GM12892 (cell line): ENCODE results near the gene BAIAP2.

Experiments
- DNase-seq: peaks from one replicate; pipeline ENCODE4 v3.0.0; 2011; ENCODE audit not compliant: insufficient read length
- FAIRE-seq: peaks from 2 replicates; lab custom pipeline; 2011; peaks lifted over from hg19 to GRCh38; lab: Jason Lieb, UNC
- POLR2A ChIP-seq: IDR thresholded peaks from 2 replicates; pipeline ENCODE4 v1.6.1; 2011; ENCODE audit warnings: low read depth, low read length, control low read depth
- POLR2AphosphoS5 ChIP-seq: IDR thresholded peaks from 2 replicates; pipeline ENCODE4 v1.6.1; 2011; ENCODE audit warnings: low read depth, low read length, control low read depth
- TAF1 ChIP-seq: IDR thresholded peaks from 2 replicates; pipeline ENCODE4 v1.6.1; 2011; ENCODE audit warnings: low read depth, mild to moderate bottlenecking, control low read depth, low read length, borderline replicate concordance

BAIAP2 gene

GRCh38 chr17:81161536-81161935 is 126.6 kb downstream of the BAIAP2 start:
- DNase-seq (no peak), FAIRE-seq (no peak)
- TF ChIP-seq POLR2AphosphoS5 = no peak
- no peak for TF ChIP-seq TAF1
- TF ChIP-seq POLR2A = no peak

GRCh38 chr17:81161972-81162371 is 127.0 kb downstream of the BAIAP2 start:
- no peak for DNase-seq
- FAIRE-seq = no peak
- no peak for TF ChIP-seq TAF1
- TF ChIP-seq POLR2AphosphoS5 = no peak
- TF ChIP-seq POLR2A = no peak

- DNase-seq (no peak), FAIRE-seq (no peak)
- TF ChIP-seq POLR2AphosphoS5 (no peak), POLR2A (no peak), TAF1 (no peak)
Observed at GRCh38 chr17:81162491-81162890, 127.5 kb downstream of the BAIAP2 start.

- TF ChIP-seq POLR2A = no peak
- no peak for TF ChIP-seq TAF1
- TF ChIP-seq POLR2AphosphoS5 = no peak
- FAIRE-seq = no peak
- DNase-seq = no peak
Observed at GRCh38 chr17:81163051-81163695, 128.2 kb downstream of the BAIAP2 start.

GRCh38 chr17:81163703-81164370 is 128.9 kb downstream of the BAIAP2 start:
- no peak for FAIRE-seq
- DNase-seq = no peak

GRCh38 chr17:81164371-81165245 is 129.7 kb downstream of the BAIAP2 start:
- FAIRE-seq = no peak
- DNase-seq = no peak
- TF ChIP-seq POLR2A (no peak), POLR2AphosphoS5 (no peak), TAF1 (no peak)

More at GRCh38 chr17:81163703-81164370, 128.9 kb downstream of the BAIAP2 start:
- TF ChIP-seq POLR2A (no peak), POLR2AphosphoS5 (no peak), TAF1 (no peak)

- FAIRE-seq = no peak
- DNase-seq = no peak
- TF ChIP-seq POLR2A (no peak), POLR2AphosphoS5 (no peak), TAF1 (no peak)
Observed at GRCh38 chr17:81165246-81166032, 130.5 kb downstream of the BAIAP2 start, which contains the start of gene PVALEF. Gene PVALEF (plus strand): TSS chr17:81165507. CDS start chr17:81181227, 15,720 bp downstream.

GRCh38 chr17:81166033-81166492 is 131.1 kb downstream of the BAIAP2 start, which contains the start of gene AATK:
Gene AATK (minus strand): TSS chr17:81166221. CDS start chr17:81165992, 229 bp downstream.
- TF ChIP-seq TAF1 (no peak), POLR2AphosphoS5 (no peak), POLR2A (no peak)
- DNase-seq (no peak), FAIRE-seq (no peak)
